Posterior vena cava (tissue), 2 donors: ENCODE data around the gene HORMAD1. TPM values are rescaled to one million over a fixed set of nuclear protein-coding genes. Genes with fewer than 3 reads are reported as not detected.
"Not testable (repeated sequence)": the region's sequence is repeated elsewhere in the genome, so short reads cannot be mapped to it uniquely, and the experiment has no call there.

Experiments
- DNase-seq: peaks from one replicate; pipeline ENCODE4 v3.0.0-alpha.2; 2020; ENCODE audit warnings: low spot score
- intact Hi-C, 2 donors: fragments of 100-400 bp; cut with DNase I; formaldehyde crosslinking; loops; one replicate each; pipeline versions ENCODE4 v1.14.1 to v1.14.2; 2022 to 2023
- long read RNA-seq, 2 donors: library from polyadenylated mRNA; unstranded; transcript quantifications; one replicate each; pipeline ENCODE4 v2.0.0, GENCODE V29; 2020 to 2021
- total RNA-seq, 2 donors: library from RNA; stranded (reverse); fragmentation: NEBNext Ultra II Directional; extraction: Animal tissue kit (Norgen Biotek cat#: 25700); gene quantifications; one replicate each; pipeline ENCODE4 v1.2.1, GENCODE V29; 2021
- donor health status: DM: yes; HTN: yes; CAD: no.
- donor health status: DM: yes; HTN: yes; CAD: no.

The HORMAD1 gene, protein sequence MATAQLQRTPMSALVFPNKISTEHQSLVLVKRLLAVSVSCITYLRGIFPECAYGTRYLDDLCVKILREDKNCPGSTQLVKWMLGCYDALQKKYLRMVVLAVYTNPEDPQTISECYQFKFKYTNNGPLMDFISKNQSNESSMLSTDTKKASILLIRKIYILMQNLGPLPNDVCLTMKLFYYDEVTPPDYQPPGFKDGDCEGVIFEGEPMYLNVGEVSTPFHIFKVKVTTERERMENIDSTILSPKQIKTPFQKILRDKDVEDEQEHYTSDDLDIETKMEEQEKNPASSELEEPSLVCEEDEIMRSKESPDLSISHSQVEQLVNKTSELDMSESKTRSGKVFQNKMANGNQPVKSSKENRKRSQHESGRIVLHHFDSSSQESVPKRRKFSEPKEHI
- total RNA-seq: under 1 TPM; 0.33 to 0.65 TPM
- long read RNA-seq, donor 1: 0 reads
- long read RNA-seq, donor 2: 0 reads

DNA sequence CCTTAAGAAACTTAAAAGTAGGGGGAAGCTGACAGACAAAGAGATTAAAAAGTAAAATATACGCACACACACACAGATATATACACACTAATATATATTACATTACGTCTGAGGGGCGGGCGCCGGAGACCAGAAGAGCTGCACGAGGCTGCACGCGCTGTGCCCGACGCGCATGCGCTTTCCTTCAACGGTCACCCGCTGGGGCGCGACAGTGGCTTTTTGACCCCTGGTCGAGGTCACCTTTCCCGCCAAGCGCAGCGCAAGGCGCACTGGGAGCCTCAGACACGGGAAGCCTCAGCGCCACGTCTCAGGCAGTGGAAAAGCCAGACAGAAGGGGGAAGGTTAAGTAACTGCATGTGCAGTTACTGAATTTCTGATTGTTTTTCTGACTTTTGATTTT, at the start of gene HORMAD1:
Gene HORMAD1 (minus strand): TSS at position 193 of the 400 bp plus-strand sequence. CDS start 1,390 bp downstream, outside the sequence.
- no peak for DNase-seq
- intact Hi-C loops: no loop called here

DNA sequence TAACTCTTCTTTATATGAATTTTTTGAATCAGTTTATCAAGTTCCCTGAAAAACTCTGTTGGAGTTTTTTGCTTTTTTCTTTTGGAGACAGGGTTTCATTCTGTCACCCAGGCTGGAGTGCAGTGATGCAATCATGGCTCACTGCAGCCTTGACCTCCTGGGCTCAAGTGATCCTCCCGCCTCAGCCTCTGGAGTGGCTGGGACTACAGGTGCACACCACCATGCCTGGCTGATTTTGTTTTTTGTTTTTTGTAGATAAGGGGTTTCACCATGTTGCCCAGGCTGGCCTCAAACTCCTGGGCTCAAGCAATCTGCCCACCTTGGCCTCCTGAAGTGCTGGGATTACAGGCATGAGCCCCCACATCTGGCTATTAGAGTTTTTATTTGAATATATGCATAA, 47.0 kb upstream of the HORMAD1 start:
- intact Hi-C loops, DNase-seq: not testable (repeated sequence)

DNA sequence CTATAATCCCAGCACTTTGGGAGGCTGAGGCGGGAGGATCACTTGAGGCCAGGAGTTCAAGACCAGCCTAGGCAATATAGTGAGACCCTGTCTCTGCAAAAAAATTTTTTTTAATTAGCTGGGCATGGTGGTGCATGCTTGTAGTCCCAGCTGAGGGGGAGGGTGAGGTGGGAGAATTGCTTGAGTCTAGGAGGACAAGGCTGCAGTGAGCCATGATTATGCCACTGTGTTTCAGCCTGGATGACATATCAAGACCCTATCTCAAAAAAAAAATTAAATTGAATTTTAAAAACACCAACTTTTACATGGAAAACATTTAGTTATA, 45.2 kb upstream of the HORMAD1 start:
- DNase-seq, intact Hi-C loops: not testable (repeated sequence)

DNA sequence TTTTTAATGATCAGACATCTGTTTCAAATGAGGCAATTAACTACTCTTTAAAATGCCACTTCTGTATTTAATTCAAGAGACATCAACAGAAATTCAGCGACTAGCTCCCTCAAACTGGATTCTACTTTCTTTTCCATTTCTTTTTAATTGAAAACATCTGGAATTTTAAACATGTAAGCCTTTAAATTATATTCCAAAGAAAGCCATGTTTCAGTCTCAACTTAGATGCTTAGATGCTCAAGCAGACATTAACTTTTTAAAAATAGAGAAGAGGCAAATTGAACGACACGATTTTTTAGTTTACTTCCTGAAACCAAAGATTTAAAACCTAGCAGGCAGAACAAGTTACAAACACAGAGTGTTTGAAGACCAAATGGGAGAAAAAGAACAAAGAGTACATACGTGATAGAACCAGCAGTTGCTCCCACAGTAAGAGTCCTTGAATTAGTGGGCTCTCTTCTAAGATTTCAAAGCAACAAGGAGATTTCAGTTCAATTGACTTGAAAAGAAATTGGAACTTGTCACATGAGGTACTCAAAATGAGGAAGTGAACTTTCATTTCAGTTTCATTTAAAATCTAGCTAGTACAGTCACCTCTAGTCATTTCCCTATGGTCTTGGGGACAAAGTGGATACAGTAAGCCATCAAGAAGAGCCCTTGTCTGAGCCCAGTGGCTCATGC, 44.7 kb upstream of the HORMAD1 start, which contains the start of gene CTSS:
Gene CTSS (minus strand): TSS at position 483 of the 681 bp plus-strand sequence. CDS start 1,015 bp downstream, outside the sequence.
- intact Hi-C loops: no loop called here
- DNase-seq: no peak

DNA sequence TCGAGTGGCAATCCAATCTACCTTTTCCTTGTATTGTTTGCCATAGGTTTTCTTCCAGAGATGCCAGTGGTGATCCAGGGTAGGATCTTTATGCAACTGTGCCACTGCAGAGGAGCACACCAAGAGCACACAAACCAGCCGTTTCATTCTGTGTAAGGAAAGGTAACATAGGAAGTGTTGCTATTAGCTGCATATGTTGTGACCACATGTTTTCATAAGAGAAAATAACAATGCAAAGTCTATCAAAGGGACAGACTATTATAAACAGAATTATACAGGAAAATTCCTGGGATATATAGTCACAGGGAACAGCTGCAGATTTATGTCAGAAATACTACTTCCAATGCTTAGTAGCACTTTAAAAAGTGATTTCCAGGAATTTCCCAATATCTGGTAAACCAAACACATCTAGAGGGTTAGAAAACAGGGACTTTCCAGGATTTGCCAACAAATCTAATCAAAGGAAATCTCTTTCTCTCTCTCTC, 44.0 kb upstream of the HORMAD1 start:
- intact Hi-C loops: no loop called here
- DNase-seq: no peak

DNA sequence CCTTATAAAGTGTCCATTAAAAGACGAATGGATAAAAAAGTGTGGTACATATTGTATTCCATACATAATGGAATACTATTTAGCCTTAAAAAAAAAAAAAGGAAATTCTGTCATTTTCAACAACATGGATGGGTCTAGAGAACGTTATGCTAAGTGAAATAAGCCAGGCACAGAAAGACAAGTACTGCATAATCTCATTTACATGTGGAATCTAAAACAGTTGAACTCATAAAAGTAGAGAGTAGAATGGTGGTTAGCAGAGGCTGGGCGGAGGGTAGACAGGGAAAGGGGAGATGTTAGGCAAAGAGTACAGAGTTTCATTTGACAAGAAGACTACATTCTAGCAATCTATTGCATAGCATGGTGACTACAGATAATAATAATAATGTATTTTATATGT, 42.3 kb upstream of the HORMAD1 start:
- intact Hi-C loops: no loop called here
- DNase-seq: no peak

DNA sequence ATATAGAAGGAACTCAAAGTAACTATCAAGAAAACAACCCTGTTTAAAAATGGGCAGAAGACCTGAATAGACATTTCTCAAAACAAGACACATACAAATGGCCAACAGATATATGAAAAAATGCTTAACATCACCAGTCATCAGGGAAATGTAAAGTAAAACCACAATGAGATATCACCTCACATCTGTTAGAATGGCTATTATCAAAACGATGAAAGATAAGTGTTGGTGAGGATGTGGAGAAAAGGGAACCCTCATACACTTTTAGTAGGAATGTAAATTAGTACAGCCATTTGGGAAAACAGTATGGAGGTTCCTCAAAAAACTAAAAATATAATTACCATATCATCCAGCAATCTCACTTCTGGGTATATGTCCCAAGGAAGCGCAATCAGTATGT, 41.9 kb upstream of the HORMAD1 start:
- DNase-seq: no peak
- intact Hi-C loops: no loop called here

DNA sequence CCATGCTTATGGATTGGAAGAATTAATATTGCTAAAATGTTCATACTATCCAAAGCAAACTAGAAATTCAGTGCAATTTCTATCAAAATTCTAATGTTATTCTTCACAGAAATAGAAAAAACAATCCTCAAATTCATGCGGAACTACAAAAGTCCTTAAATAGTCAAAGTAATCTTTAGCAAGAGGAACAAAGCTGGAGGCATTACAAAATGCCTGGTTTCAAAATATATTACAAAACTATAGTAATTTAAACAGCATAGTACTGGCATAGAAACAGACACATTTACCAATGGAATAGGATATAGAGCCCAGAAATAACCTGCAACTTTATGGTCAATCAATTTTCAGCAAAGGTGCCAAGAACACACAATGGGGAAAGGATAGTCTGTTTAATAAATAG, 41.1 kb upstream of the HORMAD1 start:
- no peak for DNase-seq
- intact Hi-C loops: no loop called here

DNA sequence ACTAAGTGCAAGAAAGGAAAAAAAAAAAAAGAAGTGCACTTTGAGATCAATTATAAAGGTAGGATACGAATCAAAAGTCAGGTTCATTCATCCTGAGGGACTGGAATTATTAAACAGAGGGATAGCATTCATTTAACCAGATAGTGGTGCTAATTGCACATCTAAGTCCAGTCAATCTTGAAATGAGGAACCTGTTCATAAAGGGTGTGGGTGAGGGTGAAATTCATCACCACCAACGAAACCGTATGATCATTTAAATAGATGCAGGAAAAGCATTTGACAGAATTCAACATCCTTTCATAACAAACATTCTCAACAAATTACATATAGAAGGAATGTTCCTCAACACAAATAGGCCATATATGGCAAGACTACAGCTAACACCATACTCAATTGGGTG, 39.3 kb upstream of the HORMAD1 start:
- intact Hi-C loops: no loop called here

DNA sequence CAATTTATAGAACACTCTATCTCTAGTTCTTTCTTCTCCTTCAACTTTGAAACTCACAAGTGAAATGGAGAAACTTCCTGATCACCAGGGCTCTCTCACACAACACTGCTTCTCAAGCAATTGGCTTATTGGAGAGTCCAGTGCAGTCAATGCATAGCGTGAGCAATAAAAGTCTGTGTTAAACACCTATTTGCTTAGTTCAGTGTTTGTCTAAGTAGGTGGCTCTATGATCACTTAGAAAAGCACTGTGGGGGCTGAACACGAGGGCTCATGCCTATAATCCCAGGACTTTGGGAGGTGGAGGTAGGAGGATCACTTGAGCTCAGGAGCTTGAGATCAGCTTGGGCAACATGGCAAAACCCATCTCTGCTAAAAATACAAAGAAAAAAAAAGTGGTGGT, 32.7 kb upstream of the HORMAD1 start:
- DNase-seq: no peak
- intact Hi-C loops: no loop called here

More for the DNA sequence above, 39.3 kb upstream of the HORMAD1 start:
- DNase-seq: no peak

DNA sequence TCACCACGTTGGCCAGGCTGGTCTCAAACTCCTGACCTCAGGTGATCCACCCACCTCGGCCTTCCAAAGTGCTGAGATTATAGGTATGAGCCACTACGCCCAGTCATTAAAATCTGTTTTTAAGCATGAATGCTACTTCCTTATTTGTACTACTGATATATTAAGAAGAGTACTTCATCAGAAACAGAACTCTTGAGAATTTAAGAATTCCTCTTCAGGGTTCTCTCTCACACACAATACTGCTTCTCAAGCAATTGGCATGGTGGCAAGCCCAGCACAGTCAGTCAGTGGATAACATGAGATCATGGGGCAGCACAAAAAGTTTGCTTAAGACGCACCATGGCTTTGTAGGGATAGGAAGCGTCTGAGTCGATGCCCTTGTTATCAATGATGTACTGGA, 30.7 kb upstream of the HORMAD1 start:
- DNase-seq: no peak
- intact Hi-C loops: no loop called here

DNA sequence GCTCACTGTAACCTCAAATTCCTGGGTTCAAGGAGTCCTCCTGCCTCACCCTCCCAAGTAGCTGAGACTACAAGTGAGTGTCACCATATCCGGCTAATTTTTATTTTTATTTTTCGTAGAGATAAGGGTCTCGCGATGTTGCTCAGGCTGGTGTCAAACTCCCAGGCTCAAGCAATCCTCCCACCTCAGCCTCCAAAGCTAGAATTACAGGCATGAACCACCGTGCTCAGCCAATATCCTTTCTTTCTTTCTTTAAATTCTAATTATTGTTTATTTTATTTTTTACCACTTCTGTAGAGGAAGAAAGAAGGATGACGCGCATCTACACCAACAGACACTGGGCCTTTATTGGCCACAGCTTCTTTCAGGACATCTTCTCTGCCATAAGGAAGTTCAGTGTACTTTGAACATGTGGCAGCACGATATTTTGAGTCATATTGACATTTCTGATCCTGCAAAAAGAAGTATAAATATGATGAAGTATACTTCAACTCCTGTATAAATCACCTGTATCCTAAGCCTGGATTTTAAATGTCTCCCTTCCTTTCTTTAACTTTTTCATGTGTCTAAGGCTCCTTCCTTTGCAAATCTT, 29.1 kb upstream of the HORMAD1 start:
- no peak for DNase-seq
- intact Hi-C loops: no loop called here

DNA sequence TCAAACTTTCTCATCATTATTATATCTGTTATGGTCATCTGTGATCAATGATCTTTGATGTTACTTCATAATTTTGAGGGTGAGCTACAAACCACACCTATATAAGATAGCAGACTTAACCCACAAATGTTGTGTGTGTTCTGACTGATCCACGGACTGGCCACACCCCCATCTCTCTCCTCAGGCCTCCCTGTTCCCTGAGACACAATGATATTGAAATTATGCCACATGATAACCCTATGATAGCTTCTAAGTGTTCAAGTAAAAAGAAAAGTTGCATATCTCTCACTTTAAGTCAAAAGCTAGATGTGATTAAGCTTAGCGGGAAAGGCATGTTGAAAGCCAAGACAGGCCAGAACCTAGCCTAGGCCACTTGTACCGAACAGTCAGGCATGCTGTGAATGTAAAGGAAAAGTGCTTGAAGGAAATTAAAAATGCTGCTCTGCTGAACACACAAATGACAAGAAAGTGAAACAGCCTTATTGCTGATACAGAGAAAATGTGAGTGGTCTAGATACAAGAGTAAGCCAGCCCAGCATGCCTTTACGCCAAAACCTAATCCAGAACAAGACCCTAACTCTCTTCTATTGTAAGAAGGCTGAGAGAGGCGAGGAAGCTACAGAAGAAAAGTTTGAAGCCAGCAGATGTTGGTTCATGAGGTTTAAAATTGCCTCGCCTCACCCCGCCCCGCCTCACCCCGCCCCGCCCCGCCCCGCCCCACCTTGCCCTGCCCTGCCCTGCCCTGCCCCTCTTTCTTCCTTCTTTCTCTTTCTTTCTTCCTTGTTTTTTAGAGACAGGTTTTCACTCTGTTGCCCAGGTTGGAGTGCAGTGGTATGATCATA, 28.4 kb upstream of the HORMAD1 start:
- no peak for DNase-seq
- intact Hi-C loops: no loop called here

DNA sequence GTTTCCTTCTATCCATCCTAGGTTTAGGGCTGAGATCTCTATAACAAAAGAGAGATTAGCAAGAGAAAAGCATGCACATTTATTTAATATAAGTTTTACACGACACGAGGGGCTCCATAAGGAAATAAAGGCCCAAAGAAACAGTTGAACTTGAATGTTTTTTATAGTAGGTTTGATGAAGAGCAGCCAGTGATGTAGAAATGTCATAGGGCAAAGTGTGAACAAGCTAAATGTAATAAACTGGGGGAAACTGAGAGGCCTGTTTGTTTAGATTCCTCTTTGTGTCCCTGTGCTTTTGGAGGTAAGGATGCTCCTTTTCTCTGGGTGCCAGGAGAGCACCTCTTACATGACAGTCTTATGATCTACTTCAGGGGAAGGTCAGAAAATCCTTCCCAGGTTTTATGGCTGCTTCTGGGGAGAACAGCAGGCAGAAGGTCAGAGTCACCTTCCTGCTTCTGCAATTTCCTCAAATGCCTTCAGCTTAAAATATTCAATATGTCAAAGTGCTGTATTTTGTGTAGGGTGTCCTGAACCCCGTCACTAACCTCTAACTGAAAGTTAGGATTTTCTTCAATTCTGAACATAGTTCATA, 9.5 kb upstream of the HORMAD1 start:
- no peak for DNase-seq
- intact Hi-C loops: no loop called here

DNA sequence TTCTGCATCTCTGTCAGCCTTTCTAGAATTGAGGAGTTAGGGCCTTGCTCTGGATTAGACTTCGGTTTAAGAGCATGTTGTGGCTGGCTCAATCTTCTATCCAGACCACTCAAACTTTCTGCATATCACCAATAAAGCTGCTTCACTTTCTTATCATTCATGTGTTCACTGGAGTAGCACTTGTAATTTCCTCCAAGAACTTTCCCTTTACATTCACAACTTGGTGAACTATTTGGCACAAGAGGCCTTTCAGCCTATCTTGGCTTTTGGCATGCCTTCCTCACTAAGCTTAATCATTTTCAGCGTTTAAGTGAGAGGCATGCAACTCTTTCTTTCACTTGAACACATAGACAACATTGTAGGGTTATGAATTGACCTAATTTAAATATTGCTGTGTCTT, 3.6 kb upstream of the HORMAD1 start:
- no peak for DNase-seq
- intact Hi-C loops: no loop called here

DNA sequence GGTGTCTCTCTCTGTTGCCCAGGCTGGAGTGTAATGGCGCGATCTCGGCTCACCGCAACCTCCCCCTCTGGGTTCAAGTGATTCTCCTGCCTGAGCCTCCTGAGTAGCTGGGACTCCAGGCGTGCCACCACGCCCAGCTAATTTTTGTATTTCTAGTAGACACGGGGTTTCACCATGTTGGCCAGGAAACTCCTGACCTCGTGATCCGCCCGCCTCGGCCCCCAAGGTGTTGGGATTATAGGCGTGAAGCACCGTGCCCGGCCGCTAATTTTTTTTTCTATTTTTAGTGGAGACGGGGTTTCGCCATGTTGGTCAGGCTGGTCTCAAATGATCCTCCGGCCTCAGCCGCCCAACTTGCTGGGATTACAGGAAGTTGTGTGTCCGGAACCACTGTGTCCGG, 597 bp downstream of the HORMAD1 start:
- no peak for DNase-seq
- intact Hi-C loops: no loop called here

DNA sequence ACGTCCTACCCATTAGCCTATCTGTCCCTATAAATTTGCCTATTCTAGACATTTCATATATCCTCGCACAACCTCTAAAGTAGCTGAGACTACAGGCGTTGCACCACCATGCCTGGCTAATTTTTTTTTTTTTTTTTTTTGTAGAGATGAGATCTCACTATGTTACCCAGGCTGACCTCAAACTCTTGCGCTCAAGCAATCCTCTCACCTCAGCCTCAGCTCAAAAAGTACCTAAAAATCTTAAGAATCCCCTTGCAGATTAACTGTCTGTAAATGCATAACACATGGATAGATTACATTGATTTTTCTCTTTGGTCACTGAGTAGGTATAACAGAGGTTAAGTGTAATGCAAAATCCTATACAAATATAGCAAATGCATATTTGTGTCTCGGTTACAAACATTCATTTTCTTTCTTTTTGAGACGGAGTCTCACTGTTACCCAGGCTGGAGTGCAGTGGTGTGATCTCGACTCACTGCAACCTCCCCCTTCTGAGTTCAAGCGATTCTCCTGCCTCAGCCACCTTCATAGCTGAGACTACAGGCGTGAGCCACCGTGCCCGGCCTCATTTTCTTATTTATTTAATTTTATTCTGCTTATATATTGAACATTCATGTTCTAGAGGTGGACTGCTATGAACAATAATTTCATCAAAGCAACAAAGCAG, 2.3 kb downstream of the HORMAD1 start:
- intact Hi-C loops: no loop called here
- DNase-seq: no peak

DNA sequence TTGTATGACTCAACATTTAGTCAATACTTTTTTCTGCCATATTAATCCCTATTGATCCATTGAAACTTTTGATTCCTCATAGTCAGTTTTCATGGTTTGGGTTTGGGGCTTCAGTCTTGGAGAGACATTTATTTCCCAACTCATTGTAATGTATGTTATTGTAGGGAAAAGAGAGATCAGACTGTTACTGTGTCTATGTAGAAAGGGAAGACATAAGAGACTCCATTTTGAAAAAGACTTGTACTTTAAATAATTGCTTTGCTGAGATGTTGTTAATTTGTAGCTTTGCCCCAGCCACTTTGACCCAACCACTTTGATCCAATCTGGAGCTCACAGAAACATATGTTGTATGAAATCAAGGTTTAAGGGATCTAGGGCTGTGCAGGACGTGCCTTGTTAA, 11.7 kb downstream of the HORMAD1 start:
- DNase-seq, intact Hi-C loops: not testable (repeated sequence)

DNA sequence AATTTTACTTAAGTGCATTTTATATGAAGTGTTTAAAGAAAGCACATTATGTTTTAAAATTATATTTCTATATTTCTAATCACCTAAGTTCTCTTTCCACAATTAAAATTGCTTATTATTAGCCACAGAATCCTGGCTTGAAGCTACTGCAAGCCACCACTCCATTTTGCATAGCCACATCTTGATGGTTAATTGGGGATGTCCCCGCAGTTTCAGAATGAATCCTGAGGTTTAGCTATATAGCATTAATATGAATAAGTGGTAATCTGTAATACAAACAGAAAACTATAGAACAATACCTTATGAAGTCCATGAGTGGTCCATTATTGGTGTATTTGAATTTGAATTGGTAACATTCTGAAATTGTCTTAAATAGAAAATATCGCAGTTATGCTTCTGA, 12.1 kb downstream of the HORMAD1 start:
- intact Hi-C loops: no loop called here

More for the DNA sequence above, 12.1 kb downstream of the HORMAD1 start:
- no peak for DNase-seq
